ACHN (cell line): ENCODE measurements around the gene TRIM14.
"Not testable (repeated sequence)": the region's sequence is repeated elsewhere in the genome, so short reads cannot be mapped to it uniquely, and the experiment has no call there.

Experiments
- DNase-seq: peaks from one replicate; pipeline ENCODE4 v3.0.0-alpha.2; 2015
- in situ Hi-C: cut with HindIII; loops from 2 replicates; pipeline ENCODE4 v1.10.0; 2017; ENCODE audit warnings: low sequenced_read_pairs, low pct_ligation_motif_present, low pct_unique_long_range_greater_than_20kb

The TRIM14 gene

DNA sequence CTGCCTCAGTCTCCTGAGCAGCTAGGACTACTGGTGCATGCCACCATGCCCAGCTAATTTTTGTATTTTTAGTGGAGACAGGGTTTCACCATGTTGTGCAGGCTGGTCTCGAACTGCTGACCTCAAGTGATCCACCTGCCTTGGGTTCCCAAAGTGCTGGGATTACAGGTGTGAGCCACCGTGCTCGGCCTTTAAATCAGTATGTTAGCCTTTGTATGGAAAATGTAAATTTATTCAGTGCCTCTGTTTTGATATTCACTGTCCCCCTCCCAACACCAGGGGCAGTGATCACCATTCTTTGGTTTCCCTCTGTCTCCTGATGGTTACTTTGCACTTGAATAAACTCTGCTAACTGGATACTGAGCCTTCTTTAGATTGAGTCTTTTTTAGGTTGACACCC is 28.3 kb downstream of the TRIM14 start:
- DNase-seq, in situ Hi-C loops: not testable (repeated sequence)

DNA sequence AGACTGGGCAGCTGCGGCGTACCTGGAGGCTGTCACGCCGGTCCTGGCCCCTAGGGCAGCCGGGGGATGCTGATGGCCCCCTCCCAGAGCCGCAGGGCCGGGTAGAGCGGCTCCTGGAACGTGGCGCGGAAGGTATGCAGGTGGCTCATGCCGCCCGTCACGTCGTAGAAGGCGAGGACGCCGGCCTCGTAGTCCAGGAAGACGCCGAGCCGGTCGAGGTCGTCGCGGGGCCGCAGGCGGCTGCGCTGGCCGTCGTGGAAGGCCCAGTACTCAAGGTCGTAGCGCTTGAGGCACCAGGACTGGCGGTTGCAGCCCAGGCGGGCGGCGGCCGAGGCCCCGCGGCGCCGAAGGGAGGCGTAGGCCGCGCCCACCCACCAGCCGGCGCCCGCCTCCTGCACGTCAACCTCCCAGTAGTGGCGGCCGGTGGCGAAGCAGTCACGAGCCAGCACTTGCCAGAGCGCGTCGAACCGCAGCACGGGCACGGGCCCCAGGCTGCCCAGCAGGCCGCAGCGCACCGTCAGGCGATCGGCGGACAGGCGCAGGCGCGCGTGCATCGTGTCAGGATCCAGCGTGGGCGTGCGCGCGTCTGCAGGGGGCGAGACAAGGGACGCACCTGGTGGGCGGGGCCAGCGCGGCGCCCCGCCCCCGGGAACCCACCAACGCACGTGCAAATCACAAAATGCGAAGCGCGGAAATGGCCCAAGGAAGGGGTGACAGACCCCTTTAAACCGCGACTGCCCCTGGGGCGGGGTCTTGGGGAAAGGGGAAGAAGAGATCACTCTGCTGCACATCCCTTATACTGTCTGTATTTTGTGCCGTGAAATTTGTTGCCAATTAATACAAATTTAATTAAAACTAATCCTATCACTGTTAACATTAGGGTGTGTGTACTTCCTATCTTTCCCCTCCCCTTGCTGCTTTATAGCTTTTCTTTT is 31.3 kb downstream of the TRIM14 start:
- DNase-seq = no peak
- in situ Hi-C loops = no loop called here

DNA sequence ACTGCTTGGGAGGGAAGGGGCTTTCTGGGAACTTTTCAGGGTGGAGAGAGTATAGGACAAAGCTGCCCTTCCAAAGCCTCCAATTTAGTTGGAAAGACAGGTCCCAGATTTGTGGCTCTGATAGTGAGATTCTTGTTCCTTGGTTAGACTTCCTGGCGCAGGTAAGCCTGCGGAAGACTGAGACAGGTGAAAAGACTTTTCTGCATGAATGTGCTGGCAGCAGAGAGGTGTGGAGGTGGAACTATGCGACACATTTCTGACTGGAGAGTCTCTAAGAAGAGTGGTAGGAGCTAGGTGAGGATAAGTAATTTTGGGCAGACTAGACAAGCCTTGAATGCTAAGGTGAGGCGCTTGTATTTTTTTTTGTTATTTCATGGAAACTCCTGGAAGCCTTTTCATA is 32.6 kb downstream of the TRIM14 start:
- in situ Hi-C loops = no loop called here
- DNase-seq = no peak

DNA sequence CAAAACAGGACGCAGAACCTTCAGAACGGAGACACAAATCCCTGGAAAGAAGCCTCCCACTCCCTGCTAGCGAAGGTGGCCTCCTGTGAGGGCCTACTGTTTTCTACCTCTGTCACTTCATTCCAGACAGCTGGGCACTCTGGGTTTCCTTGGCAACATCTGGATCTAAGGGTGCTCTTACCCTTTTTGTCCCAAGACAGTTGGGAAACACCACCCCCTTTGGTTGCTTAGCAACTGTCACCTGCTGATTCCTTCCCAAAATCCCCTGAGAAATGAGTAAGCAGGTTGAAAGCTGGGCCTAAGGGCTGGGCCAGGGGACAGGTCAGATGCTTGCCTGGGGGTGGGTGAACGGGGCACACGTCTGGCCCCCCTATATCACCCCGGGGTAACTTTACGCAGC is 33.1 kb downstream of the TRIM14 start:
- in situ Hi-C loops = no loop called here
- DNase-seq = no peak

DNA sequence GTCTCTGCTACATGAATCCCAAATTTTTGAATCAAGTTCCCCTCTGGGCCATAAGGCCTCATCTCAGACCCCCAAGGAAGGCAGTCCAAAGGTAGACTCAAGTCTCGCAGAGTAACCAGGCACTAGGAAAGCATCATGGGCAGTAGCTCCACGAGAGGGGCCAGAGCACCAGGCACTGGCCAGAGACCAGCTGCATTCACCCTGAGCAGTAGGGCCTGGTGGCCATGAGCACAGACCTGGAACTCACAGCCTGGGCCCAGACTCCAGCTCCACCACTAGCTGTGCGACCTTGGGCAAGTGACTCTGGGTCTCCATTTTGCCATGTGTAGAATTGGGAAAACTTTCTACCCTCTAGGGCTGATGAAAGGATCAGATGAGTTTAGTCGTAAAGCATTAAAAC is 34.0 kb downstream of the TRIM14 start:
- in situ Hi-C loops = no loop called here
- DNase-seq = no peak

GRCh38 chr9:98084396-98084795 is 34.6 kb downstream of the TRIM14 start:
- in situ Hi-C loops = no loop called here

GRCh38 chr9:98083566-98084183 is 35.3 kb downstream of the TRIM14 start:
- no peak for DNase-seq
- in situ Hi-C loops = no loop called here

More at GRCh38 chr9:98084396-98084795, 34.6 kb downstream of the TRIM14 start:
- no peak for DNase-seq

GRCh38 chr9:98083061-98083501 is 35.9 kb downstream of the TRIM14 start:
- DNase-seq = no peak

DNA sequence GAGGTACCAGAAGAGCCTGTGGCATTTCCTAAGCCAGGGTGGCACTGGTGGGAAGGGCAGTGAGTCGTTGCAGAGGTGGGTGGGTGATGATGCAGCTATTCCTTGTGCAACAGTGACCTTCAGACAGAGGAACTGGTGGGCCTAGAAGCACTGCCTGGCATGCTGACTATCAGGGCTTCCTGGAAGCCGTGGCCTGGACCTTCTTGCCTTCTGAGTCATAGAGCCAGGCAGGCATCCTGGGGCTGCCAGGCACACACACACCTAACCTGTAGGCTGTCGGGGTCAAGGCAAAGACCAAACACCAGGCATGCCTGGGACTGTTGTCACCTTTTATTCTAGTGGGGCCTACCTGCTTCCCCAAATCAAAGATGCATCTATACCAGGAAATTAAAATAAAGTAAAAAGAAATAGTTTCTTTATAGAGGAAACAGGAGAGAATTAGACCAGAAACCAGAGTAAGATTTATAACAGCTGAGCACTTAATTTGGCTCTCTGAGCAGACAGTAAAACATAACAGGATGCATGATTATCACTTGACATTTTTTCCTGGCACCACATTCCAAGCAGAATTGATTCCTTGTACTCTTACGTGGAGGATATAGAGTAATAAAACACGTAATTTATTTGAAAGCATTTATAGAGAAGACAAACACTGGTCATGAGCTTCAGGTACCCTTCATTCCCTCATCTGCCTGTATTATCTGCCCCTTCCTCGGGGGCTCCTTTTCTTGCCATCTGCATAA is 37.4 kb downstream of the TRIM14 start:
- DNase-seq = peak; percentile 27
- in situ Hi-C loops = no loop called here

More at GRCh38 chr9:98083061-98083501, 35.9 kb downstream of the TRIM14 start:
- in situ Hi-C loops = no loop called here

DNA sequence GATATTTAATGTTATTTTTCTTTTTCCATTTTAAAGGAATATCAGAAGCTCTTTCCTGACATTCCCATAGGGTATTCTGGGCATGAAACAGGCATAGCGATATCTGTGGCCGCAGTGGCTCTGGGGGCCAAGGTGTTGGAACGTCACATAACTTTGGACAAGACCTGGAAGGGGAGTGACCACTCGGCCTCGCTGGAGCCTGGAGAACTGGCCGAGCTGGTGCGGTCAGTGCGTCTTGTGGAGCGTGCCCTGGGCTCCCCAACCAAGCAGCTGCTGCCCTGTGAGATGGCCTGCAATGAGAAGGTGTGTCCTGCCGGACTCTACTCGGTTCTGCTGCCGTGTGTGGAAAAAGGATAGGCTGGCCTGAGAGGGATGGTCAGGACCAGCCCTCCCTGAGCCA is 38.2 kb downstream of the TRIM14 start:
- in situ Hi-C loops = no loop called here

GRCh38 chr9:98080326-98080725 is 38.7 kb downstream of the TRIM14 start:
- no peak for DNase-seq
- in situ Hi-C loops = no loop called here

More for the DNA sequence above, 38.2 kb downstream of the TRIM14 start:
- no peak for DNase-seq

GRCh38 chr9:98078895-98079294 is 40.1 kb downstream of the TRIM14 start:
- in situ Hi-C loops = no loop called here
- DNase-seq = no peak

- in situ Hi-C loops, DNase-seq: not testable (repeated sequence)
Observed at GRCh38 chr9:98076514-98076890, 42.5 kb downstream of the TRIM14 start.

GRCh38 chr9:98075332-98075805 is 43.7 kb downstream of the TRIM14 start:
- in situ Hi-C loops = no loop called here
- peak; percentile 76 for DNase-seq

- in situ Hi-C loops = no loop called here
- peak; percentile 61 for DNase-seq
Observed at GRCh38 chr9:98074115-98074990, 44.7 kb downstream of the TRIM14 start.

DNA sequence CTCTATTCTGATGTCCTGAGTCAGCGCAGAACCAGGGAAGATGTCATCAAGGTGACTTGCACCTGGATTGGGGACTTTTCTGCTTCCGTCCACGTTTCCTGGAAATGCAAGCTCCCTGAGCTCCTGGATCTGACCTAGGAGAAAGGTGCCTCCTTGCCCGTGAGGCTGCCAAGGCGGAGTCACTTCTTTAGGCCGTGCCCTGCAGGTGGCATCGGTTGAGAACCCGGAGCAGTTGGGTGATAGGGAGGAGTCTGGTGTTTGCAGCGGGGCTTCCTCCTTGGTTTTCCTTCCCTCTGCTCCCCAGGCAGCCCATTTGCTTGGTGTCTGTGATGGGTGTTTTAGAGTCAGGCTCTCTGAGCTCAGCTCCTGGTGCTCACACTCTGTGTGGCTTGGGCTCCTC is 47.3 kb downstream of the TRIM14 start:
- in situ Hi-C loops = no loop called here
- DNase-seq = no peak

DNA sequence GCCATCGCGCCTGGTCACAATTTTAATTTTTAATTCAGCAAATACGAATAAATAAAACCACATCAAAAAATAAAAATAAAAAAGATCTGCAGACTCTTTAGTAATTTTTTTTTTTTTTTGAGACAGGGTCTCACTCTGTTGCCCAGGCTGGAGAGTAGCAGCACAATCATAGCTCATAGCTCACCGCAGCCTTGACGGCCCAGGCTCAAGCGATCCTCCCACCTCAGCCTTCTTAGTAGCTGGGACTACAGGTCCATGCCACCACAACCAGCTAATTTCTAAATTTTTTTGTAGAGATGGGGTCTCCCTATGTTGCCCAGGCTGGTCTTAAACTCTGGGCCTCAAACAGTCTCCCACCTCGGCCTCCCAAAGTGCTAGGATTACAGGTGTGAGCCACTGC is 48.3 kb downstream of the TRIM14 start:
- in situ Hi-C loops = no loop called here
- no peak for DNase-seq

GRCh38 chr9:98069551-98069950 is 49.5 kb downstream of the TRIM14 start:
- in situ Hi-C loops = no loop called here
- no peak for DNase-seq
